Lower leg skin (tissue), 4 donors: ENCODE results near the gene ENAH. TPM values are rescaled to one million over a fixed set of nuclear protein-coding genes. Genes with fewer than 3 reads are reported as not detected.
"Not testable (repeated sequence)": the region's sequence is repeated elsewhere in the genome, so short reads cannot be mapped to it uniquely, and the experiment has no call there.

Experiments
- DNase-seq, 2 donors: peaks; one replicate each; pipeline ENCODE4 v3.0.0-alpha.2; 2019; ENCODE audit warnings: low spot score in 2 of 2
- H3K4me3 ChIP-seq: fragments of 200-600 bp; sonication (generic); 2 replicates; pipeline ENCODE4 v1.5.1; 2017; ENCODE audit warnings: mild to moderate bottlenecking, low read depth; ENCODE audit not compliant: poor library complexity, severe bottlenecking
- POLR2A ChIP-seq, 2 donors: fragments of 450-650 bp; IDR thresholded peaks; one replicate each; pipeline ENCODE4 v1.6.1; 2016 to 2017; ENCODE audit warnings: antibody characterized with exemption in 2 of 2, mild to moderate bottlenecking in 1 of 2, moderate library complexity in 1 of 2
- WGBS, 2 donors: methylation state at CpG; one replicate each; pipeline ENCODE4 v1.1.5; 2018; 5-methylcytosine and 5-hydroxymethylcytosine counted together
- intact Hi-C: fragments of 100-400 bp; cut with DNase I; formaldehyde crosslinking; loops from one replicate; pipeline ENCODE4 v1.15.0; 2023; ENCODE audit warnings: low total_unique reads
- total RNA-seq, 4 donors: library from RNA; depleted of rRNA; stranded (reverse); fragments of >200 nt; gene quantifications; one replicate each; pipeline ENCODE4 v1.1.0, GENCODE V29; 2016
- TF ChIP-seq, protein P1 (sequence below), 3 donors: fragments of 450-650 bp; IDR thresholded peaks; one replicate each; pipeline ENCODE4 v1.5.1; 2016; ENCODE audit warnings: antibody characterized with exemption in 3 of 3, mild to moderate bottlenecking in 3 of 3, moderate library complexity in 2 of 3

ENAH gene
- total RNA-seq, 4 donors from 2014 or later: 32.5 to 37.4 (median 35.2) TPM

- no peak overlapping the region for H3K4me3 ChIP-seq
- WGBS, 2 donors: 48 to 53% methylated on average over 12 to 13 of the region's 13 CpGs
- intact Hi-C loops: loop anchor here (2.0 to 10.0 kb wide), 3 partner anchors 290 to 502 kb away; no protein-coding TSS in a partner anchor
- TF ChIP-seq, protein P1, sequence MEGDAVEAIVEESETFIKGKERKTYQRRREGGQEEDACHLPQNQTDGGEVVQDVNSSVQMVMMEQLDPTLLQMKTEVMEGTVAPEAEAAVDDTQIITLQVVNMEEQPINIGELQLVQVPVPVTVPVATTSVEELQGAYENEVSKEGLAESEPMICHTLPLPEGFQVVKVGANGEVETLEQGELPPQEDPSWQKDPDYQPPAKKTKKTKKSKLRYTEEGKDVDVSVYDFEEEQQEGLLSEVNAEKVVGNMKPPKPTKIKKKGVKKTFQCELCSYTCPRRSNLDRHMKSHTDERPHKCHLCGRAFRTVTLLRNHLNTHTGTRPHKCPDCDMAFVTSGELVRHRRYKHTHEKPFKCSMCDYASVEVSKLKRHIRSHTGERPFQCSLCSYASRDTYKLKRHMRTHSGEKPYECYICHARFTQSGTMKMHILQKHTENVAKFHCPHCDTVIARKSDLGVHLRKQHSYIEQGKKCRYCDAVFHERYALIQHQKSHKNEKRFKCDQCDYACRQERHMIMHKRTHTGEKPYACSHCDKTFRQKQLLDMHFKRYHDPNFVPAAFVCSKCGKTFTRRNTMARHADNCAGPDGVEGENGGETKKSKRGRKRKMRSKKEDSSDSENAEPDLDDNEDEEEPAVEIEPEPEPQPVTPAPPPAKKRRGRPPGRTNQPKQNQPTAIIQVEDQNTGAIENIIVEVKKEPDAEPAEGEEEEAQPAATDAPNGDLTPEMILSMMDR (IDR thresholded peaks at IDR 0.05): no peak
- TF ChIP-seq POLR2A (IDR thresholded peaks at IDR 0.05): no peak
- peak in 1 of 2 donors; percentile 78 for DNase-seq
Measured at GRCh38 chr1:225474439-225474985, 178.4 kb downstream of the ENAH start.

DNA sequence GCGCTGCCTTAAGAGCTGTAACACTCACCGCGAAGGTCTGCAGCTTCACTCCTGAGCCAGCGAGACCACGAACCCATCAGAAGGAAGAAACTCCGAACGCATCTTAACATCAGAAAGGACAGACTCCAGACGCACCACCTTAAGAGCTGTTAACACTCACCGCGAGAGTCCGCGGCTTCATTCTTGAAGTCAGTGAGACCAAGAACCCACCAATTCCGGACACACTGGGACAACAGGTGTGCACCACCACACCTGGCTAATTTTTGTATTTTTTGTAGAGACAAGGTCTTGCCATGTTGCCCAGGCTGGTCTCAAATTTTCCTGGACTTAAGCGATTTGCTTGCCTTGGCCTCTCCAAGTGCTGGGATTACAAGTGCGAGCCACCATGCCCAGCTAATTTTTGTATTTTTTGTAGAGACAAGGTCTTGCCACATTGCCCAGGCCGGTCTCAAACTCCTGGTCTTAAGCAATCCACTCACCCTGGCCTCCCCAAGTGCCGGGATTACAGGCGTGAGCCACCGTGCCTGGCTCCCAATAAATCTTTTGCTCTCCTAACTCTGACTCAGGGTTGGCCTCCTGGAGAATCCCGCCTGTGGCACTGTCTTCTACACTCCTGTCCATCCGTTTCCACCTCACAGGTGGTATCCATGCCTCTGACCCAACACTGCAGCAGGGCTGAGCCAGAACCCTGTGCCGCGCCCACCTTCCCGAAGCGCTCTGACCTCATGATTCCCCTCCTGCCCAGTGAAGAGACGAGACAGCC, 179.1 kb downstream of the ENAH start:
- WGBS, 2 donors: 89 to 93% methylated on average over 26 of the region's 26 CpGs
- intact Hi-C loops: loop anchor here (2.0 to 10.0 kb wide), 3 partner anchors 291 to 503 kb away; no protein-coding TSS in a partner anchor
- peak in 1 of 2 donors; percentile 78 for DNase-seq
- H3K4me3 ChIP-seq: not testable (repeated sequence)

DNA sequence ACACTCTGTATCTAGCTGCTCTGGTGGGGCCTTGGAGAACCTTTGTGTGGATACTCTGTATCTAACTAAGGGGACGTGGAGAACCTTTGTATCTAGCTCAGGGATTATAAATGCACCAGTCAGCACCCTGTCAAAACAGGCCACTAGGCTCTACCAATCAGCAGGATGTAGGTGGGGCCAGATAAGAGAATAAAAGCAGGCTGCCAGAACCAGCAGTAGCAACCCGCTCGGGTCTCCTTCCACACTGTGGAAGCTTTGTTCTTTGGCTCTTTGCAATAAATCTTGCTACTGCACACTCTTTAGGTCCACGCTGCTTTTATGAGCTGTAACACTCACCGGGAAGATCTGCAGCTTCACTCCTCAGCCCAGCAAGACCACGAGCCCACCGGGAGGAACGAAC, 179.7 kb downstream of the ENAH start:
- H3K4me3 ChIP-seq: not testable (repeated sequence)
- WGBS, 2 donors: 66 to 71% methylated on average over 8 of the region's 8 CpGs
- DNase-seq: peak; percentile 8 to 32
- intact Hi-C loops: loop anchor here (5.0 to 10.0 kb wide), 2 partner anchors 292 to 374 kb away; no protein-coding TSS in a partner anchor

DNA sequence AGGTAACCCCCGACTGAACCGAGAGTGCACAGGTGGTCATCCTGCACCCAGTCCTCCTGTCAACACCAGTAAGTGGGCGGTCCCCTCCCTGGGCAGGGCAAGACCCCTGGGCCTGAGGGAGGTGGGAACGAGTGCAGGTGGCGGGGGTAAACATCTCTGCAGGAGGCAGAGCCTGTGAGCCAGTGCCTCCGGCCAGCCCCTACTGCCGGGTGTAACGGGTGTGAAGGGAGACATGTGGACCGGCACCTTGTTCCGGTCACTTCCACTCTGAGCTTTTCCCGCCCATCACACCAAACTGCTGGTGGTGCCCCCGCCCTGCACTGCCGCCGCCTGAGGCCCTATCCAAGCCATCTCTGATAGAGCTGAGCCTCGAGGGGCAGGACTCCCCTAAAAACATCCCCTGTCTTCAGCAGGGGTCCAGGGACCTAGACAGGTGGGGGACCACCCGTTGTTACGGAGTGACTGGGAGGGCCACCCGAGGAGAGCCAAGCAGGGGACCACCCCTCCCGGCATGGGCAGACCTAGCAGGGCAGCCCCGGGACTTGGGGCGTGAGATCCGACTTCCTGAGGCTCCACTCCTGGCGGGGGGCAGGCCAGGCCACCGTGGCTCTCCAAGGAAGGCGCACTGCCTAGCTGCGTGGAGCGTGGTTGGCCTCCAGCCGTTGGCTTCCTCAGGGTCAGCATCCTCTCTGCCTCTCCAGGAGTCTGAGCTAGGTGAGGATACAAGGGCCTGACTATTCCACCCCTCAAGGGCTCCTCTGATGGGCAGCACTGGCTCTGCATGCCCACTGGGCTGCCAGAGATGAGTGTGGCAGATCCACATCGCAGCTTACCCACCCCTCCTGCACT, 181.2 kb downstream of the ENAH start:
- no peak overlapping the region for H3K4me3 ChIP-seq
- TF ChIP-seq POLR2A (IDR thresholded peaks at IDR 0.05): no peak
- TF ChIP-seq, protein P1 (IDR thresholded peaks at IDR 0.05): no peak
- peak; percentile 10 to 80 for DNase-seq
- WGBS, 2 donors: 81 to 86% methylated on average over 16 to 27 of the region's 29 CpGs
- intact Hi-C loops: loop anchor here (5.0 to 10.0 kb wide), 2 partner anchors 293 to 376 kb away; no protein-coding TSS in a partner anchor

GRCh38 chr1:225471109-225471452, 181.8 kb downstream of the ENAH start:
- peak; percentile 11 to 57 for DNase-seq
- no peak overlapping the region for H3K4me3 ChIP-seq
- WGBS, 2 donors: 74 to 82% methylated on average over 8 of the region's 8 CpGs
- TF ChIP-seq, protein P1 (IDR thresholded peaks at IDR 0.05): no peak
- no peak for TF ChIP-seq POLR2A (IDR thresholded peaks at IDR 0.05)
- intact Hi-C loops: loop anchor here (5.0 to 10.0 kb wide), 2 partner anchors 294 to 376 kb away; no protein-coding TSS in a partner anchor

- peak in 1 of 2 donors; percentile 76 for DNase-seq
- WGBS, 2 donors: 81 to 83% methylated on average over 25 of the region's 25 CpGs
- no peak overlapping the region for H3K4me3 ChIP-seq
- TF ChIP-seq, protein P1 (IDR thresholded peaks at IDR 0.05): no peak
- no peak for TF ChIP-seq POLR2A (IDR thresholded peaks at IDR 0.05)
- intact Hi-C loops: loop anchor here (5.0 to 10.0 kb wide), 2 partner anchors 294 to 377 kb away; no protein-coding TSS in a partner anchor
Measured at GRCh38 chr1:225470211-225471108, 182.5 kb downstream of the ENAH start.
